GM19193 (cell line): Measurements from ENCODE around the gene SIDT2.

Source experiments
- POLR2A ChIP-seq: IDR thresholded peaks from 4 replicates; pipeline ENCODE4 v1.6.1; 2011; ENCODE audit not compliant: insufficient read depth, insufficient read length; ENCODE audit errors: extremely low read depth

The SIDT2 gene

DNA sequence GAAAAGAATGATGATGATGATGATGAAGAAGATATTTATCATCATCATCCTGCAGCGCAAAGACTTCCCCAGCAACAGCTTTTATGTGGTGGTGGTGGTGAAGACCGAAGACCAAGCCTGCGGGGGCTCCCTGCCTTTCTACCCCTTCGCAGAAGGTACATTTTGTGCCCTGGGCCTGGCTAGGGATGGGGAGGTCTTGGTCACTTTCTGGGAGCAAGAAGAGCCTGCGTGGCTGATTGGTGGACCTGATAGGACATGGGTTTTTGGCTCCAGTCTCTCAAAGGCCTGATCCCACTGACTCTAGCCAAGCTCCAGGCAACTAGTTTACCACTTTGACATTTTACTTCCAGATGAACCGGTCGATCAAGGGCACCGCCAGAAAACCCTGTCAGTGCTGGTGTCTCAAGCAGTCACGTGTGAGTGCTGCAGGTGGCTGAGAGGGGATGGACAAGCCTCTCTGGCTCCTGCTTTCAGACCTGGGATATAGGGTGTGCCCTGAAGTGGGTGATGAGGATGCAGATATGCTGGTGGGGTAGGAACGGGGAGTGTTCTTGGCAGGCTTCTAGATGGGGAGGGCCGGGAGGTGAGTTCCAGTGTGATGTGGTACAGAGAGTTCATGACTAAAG is 5.3 kb downstream of the SIDT2 start:
- TF ChIP-seq POLR2A, result no peak

GRCh38 chr11:117185736-117186430 is 7.3 kb downstream of the SIDT2 start:
- TF ChIP-seq POLR2A, result no peak

GRCh38 chr11:117186431-117186761 is 7.9 kb downstream of the SIDT2 start:
- no peak for TF ChIP-seq POLR2A

- no peak for TF ChIP-seq POLR2A
These were observed 8.5 kb downstream of the SIDT2 start for GRCh38 chr11:117187007-117187406.

GRCh38 chr11:117187428-117187798 is 8.9 kb downstream of the SIDT2 start:
- no peak for TF ChIP-seq POLR2A

DNA sequence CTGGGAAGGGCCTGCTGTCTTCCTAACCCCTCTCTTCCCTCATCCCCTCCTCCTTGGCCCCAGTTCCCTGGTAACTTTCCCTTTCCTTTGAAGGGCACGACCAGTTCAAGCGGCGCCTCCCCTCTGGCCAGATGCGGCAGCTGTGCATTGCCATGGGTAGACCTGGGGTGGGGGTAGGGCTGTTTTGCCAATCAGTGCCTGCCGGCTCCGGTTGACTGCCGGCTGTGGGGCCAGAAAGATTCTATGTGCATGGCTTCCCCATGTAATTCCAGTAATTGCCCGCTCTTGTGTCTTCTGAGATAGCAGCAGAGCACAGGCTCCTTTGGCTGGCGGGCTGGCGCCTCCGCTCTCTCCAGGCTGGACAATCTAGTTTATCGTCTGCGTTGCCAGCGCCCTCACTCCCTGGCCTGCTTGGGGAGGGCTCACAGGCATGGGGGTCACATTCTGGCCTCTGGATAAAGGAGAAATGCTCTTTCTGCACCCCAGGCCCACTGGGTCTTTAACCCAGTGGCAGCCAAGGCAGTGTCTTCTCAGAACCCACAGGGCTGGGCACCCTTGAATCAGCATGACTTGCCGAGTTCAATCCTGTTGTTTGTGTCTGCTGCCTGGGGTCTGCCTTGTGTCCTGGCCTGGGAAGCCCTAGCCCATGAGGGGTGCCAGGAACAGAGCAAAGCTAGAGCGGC is 9.4 kb downstream of the SIDT2 start:
- TF ChIP-seq POLR2A, result no peak

DNA sequence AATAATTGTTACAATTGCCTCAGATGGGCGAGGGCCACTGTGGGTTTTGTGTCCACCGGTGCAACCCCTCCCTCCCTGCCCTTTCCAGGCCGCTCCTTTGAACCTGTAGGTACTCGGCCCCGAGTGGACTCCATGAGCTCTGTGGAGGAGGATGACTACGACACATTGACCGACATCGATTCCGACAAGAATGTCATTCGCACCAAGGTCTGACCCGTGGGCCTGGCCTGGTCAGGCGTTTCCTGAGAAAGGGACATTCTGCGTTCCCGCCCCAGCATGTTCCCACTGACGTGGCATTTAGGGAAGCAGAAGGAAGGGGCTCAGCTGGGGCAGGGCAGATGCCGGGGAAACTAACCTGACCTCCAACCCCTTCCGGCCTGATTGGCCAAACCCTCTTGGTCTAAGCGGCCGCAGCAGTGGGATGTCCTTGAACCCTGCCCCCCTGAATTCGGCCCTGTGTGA is 10.1 kb downstream of the SIDT2 start:
- TF ChIP-seq POLR2A, result no peak

- no peak for TF ChIP-seq POLR2A
These were observed 10.8 kb downstream of the SIDT2 start for GRCh38 chr11:117189191-117189940.

- TF ChIP-seq POLR2A, result no peak
These were observed 11.5 kb downstream of the SIDT2 start for GRCh38 chr11:117189941-117190544.

GRCh38 chr11:117191680-117192400 is 13.3 kb downstream of the SIDT2 start:
- no peak for TF ChIP-seq POLR2A

- no peak for TF ChIP-seq POLR2A
These were observed 13.9 kb downstream of the SIDT2 start for GRCh38 chr11:117192401-117192875.

GRCh38 chr11:117193130-117194020 is 14.8 kb downstream of the SIDT2 start:
- no peak for TF ChIP-seq POLR2A

DNA sequence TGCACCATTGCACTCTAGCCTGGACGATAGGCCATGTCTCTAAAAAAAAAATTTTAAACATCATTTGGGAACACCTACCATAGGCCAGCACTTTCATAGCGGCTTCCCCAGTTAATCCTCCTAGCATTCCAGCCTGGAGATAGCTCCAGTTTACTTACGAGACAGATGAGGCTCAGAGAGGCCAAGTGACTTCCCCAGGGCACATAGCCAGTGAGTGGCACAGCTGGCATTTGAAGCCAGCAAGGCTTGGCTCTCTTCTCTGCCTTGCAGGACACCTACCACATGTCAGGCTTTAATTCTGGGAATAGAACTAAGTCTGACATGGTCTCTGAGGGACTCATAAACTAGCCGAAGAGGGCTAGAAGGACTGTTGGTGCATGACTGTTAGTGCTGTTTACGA is 15.7 kb downstream of the SIDT2 start:
- TF ChIP-seq POLR2A, result no peak
